Neuronal stem cell (in vitro differentiated cells): ENCODE measurements around the gene ZNF423.
A peak's percentile ranks its signal among the peaks of the same experiment; 100 is the strongest.

ENCODE experiments used
- DNase-seq: peaks from one replicate; pipeline ENCODE4 v3.0.0-alpha.2; 2013; ENCODE audit warnings: low spot score
- H2AFZ ChIP-seq: one replicate; pipeline ENCODE4 v1.6.1; 2013; ENCODE audit warnings: mild to moderate bottlenecking, low read length, inconsistent platforms
- H2AK5ac ChIP-seq: 2 replicates; pipeline ENCODE4 v1.6.1; 2013; ENCODE audit warnings: low read depth, mild to moderate bottlenecking, inconsistent platforms, low read length, moderate library complexity, mixed read lengths
- H2BK120ac ChIP-seq: 2 replicates; pipeline ENCODE4 v1.6.1; 2013; ENCODE audit warnings: low read depth, mild to moderate bottlenecking, inconsistent platforms, low read length, moderate library complexity, mixed read lengths
- H2BK12ac ChIP-seq: one replicate; pipeline ENCODE4 v1.6.1; 2013; ENCODE audit warnings: low read length, inconsistent platforms
- H2BK15ac ChIP-seq: 2 replicates; pipeline ENCODE4 v1.6.1; 2013; ENCODE audit warnings: mild to moderate bottlenecking, low read length, inconsistent platforms, mixed read lengths
- H2BK5ac ChIP-seq: one replicate; pipeline ENCODE4 v1.6.1; 2013; ENCODE audit warnings: inconsistent platforms, mild to moderate bottlenecking, low read length, moderate library complexity
- H3K14ac ChIP-seq: one replicate; pipeline ENCODE4 v1.6.1; 2013; ENCODE audit warnings: low read length, inconsistent platforms
- H3K18ac ChIP-seq: 2 replicates; pipeline ENCODE4 v1.6.1; 2013; ENCODE audit warnings: low read length, inconsistent platforms
- H3K23ac ChIP-seq: 2 replicates; pipeline ENCODE4 v1.6.1; 2013; ENCODE audit warnings: low read depth, mild to moderate bottlenecking, mixed read lengths, low read length, inconsistent platforms; ENCODE audit not compliant: poor library complexity
- H3K27ac ChIP-seq: replicated peaks from 3 replicates; pipeline ENCODE4 v1.5.1; 2013; ENCODE audit warnings: low read length, inconsistent platforms
- H3K27me3 ChIP-seq, 3 experiments: 2 replicates each; pipeline ENCODE4 v1.6.1; 2013; ENCODE audit warnings: low read length in 3 of 3, mild to moderate bottlenecking in 2 of 3, inconsistent platforms in 1 of 3, low read depth in 1 of 3, mixed read lengths in 1 of 3, moderate library complexity in 1 of 3; ENCODE audit not compliant: control insufficient read depth in 3 of 3, insufficient read depth in 3 of 3
- H3K36me3 ChIP-seq, 2 donors: replicated peaks in 1 of 2; 2 replicates each; pipeline ENCODE4 v1.6.1; 2013; ENCODE audit warnings: low read length in 2 of 2; ENCODE audit not compliant: control insufficient read depth in 2 of 2, insufficient read depth in 2 of 2
- H3K4ac ChIP-seq: 2 replicates; pipeline ENCODE4 v1.6.1; 2013; ENCODE audit warnings: inconsistent platforms, mild to moderate bottlenecking, low read length, moderate library complexity
- H3K4me1 ChIP-seq, 2 donors: 1 replicate in 1 of 2; 2 replicates in 1 of 2; pipeline ENCODE4 v1.6.1; 2013; ENCODE audit warnings: low read length in 2 of 2, low read depth in 1 of 2; ENCODE audit not compliant: control insufficient read depth in 2 of 2, insufficient read depth in 1 of 2
- H3K4me2 ChIP-seq: one replicate; pipeline ENCODE4 v1.6.1; 2013; ENCODE audit warnings: mild to moderate bottlenecking, low read length, inconsistent platforms; ENCODE audit not compliant: insufficient read depth, poor library complexity, severe bottlenecking
- H3K4me3 ChIP-seq, 2 donors: 2 replicates each; pipeline ENCODE4 v1.5.1; 2013; ENCODE audit warnings: low read length in 2 of 2, mild to moderate bottlenecking in 2 of 2, inconsistent platforms in 1 of 2, moderate library complexity in 1 of 2
- H3K79me1 ChIP-seq: one replicate; pipeline ENCODE4 v1.6.1; 2013; ENCODE audit warnings: low read depth, mild to moderate bottlenecking, inconsistent platforms, low read length, moderate library complexity
- H3K9ac ChIP-seq: one replicate; pipeline ENCODE4 v1.6.1; 2013; ENCODE audit warnings: mild to moderate bottlenecking, low read depth, low read length, inconsistent platforms; ENCODE audit not compliant: poor library complexity
- H3K9me3 ChIP-seq, 2 donors: replicated peaks in 1 of 2; 2 replicates each; pipeline versions ENCODE3 to v1.6.1; 2013; ENCODE audit warnings: low read length in 2 of 2, mild to moderate bottlenecking in 2 of 2, inconsistent platforms in 1 of 2, low read depth in 1 of 2, mixed read lengths in 1 of 2, moderate library complexity in 1 of 2; ENCODE audit not compliant: control insufficient read depth in 2 of 2, insufficient read depth in 1 of 2
- H4K8ac ChIP-seq: one replicate; pipeline ENCODE4 v1.6.1; 2013; ENCODE audit warnings: low read depth, mild to moderate bottlenecking, inconsistent platforms, low read length, moderate library complexity
- H4K91ac ChIP-seq: one replicate; pipeline ENCODE4 v1.6.1; 2013; ENCODE audit warnings: low read length, low read depth, mild to moderate bottlenecking, inconsistent platforms; ENCODE audit not compliant: poor library complexity
- WGBS, 2 donors: extraction: QIAGEN DNeasy Blood & Tissue Kit; methylation state at CpG; one replicate each; pipeline ENCODE4 v1.1.7; 2013; ENCODE audit warnings: missing lambda C conversion rate in 2 of 2, mixed read lengths in 1 of 2; ENCODE audit not compliant: insufficient read length in 2 of 2, insufficient replicate concordance in 1 of 2; ENCODE audit errors: extremely low coverage in 2 of 2; 5-methylcytosine and 5-hydroxymethylcytosine counted together

Gene ZNF423

GRCh38 chr16:49663081-49664065, 192.5 kb downstream of the ZNF423 start:
- H2BK120ac ChIP-seq, result no peak overlapping the region
- peak overlapping the region; percentile 61 for H2AK5ac ChIP-seq
- H3K9me3 ChIP-seq, result no peaks in the 10 kb centered on the region
- H3K4me1 ChIP-seq, result peaks cover 28 to 31% of the 10 kb centered on the region in 2 donors
- peak overlapping the region; percentile 32 for H3K23ac ChIP-seq
- H3K14ac ChIP-seq, result peak overlapping the region; percentile 1
- H2AFZ ChIP-seq, result no peak overlapping the region
- no peak overlapping the region for H2BK5ac ChIP-seq
- DNase-seq, result no peak
- H3K27me3 ChIP-seq, result no peaks in the 10 kb centered on the region
- peak overlapping the region; percentile 60 for H3K18ac ChIP-seq
- no peak overlapping the region for H3K27ac ChIP-seq
- no peak overlapping the region for H3K4me2 ChIP-seq
- WGBS, 2 donors, result no CpG with 5 or more reads among the region's 28 CpGs
- peaks cover 0 to 3% of the 10 kb centered on the region in 2 donors for H3K36me3 ChIP-seq
- peaks cover 5% of the 10 kb centered on the region for H3K79me1 ChIP-seq
- H3K4ac ChIP-seq, result no peak overlapping the region
- no peak overlapping the region for H4K8ac ChIP-seq
- no peak overlapping the region for H2BK12ac ChIP-seq
- H3K4me3 ChIP-seq, result no peak overlapping the region
- no peak overlapping the region for H3K9ac ChIP-seq
- no peak overlapping the region for H4K91ac ChIP-seq
- H2BK15ac ChIP-seq, result no peak overlapping the region

GRCh38 chr16:49662569-49662968, 193.3 kb downstream of the ZNF423 start:
- H3K79me1 ChIP-seq, result peaks cover 5% of the 10 kb centered on the region
- H4K8ac ChIP-seq, result no peak overlapping the region
- H3K27ac ChIP-seq, result no peak overlapping the region
- H3K4me3 ChIP-seq, result no peak overlapping the region
- H3K4me2 ChIP-seq, result no peak overlapping the region
- H3K27me3 ChIP-seq, result no peaks in the 10 kb centered on the region
- H3K4ac ChIP-seq, result no peak overlapping the region
- WGBS, 2 donors, result no CpG with 5 or more reads among the region's 4 CpGs
- peak overlapping the region; percentile 56 for H2BK15ac ChIP-seq
- H2BK12ac ChIP-seq, result no peak overlapping the region
- H3K9me3 ChIP-seq, result no peaks in the 10 kb centered on the region
- DNase-seq, result no peak
- H2BK5ac ChIP-seq, result no peak overlapping the region
- H3K18ac ChIP-seq, result peak overlapping the region; percentile 32
- no peak overlapping the region for H3K9ac ChIP-seq
- H3K4me1 ChIP-seq, result peaks cover 28 to 31% of the 10 kb centered on the region in 2 donors
- no peak overlapping the region for H4K91ac ChIP-seq
- no peaks in the 10 kb centered on the region for H3K36me3 ChIP-seq
- no peak overlapping the region for H2AFZ ChIP-seq
- peak overlapping the region; percentile 61 for H2AK5ac ChIP-seq
- H2BK120ac ChIP-seq, result no peak overlapping the region
- no peak overlapping the region for H3K23ac ChIP-seq
- no peak overlapping the region for H3K14ac ChIP-seq

GRCh38 chr16:49661465-49662187, 194.3 kb downstream of the ZNF423 start:
- no peaks in the 10 kb centered on the region for H3K9me3 ChIP-seq
- H3K36me3 ChIP-seq, result no peaks in the 10 kb centered on the region
- H2AK5ac ChIP-seq, result peak overlapping the region; percentile 5
- H2BK12ac ChIP-seq, result no peak overlapping the region
- peaks cover 5% of the 10 kb centered on the region for H3K79me1 ChIP-seq
- no peak overlapping the region for H3K23ac ChIP-seq
- H3K9ac ChIP-seq, result no peak overlapping the region
- H3K18ac ChIP-seq, result peak overlapping the region; percentile 21
- no peak overlapping the region for H3K27ac ChIP-seq
- H3K4me2 ChIP-seq, result no peak overlapping the region
- no peak overlapping the region for H4K91ac ChIP-seq
- peaks cover 22 to 28% of the 10 kb centered on the region in 2 donors for H3K4me1 ChIP-seq
- H2BK15ac ChIP-seq, result no peak overlapping the region
- H3K14ac ChIP-seq, result no peak overlapping the region
- H4K8ac ChIP-seq, result no peak overlapping the region
- H2AFZ ChIP-seq, result no peak overlapping the region
- no peak overlapping the region for H3K4ac ChIP-seq
- DNase-seq, result no peak
- H3K4me3 ChIP-seq, result no peak overlapping the region
- no peak overlapping the region for H2BK120ac ChIP-seq
- no peaks in the 10 kb centered on the region for H3K27me3 ChIP-seq
- H2BK5ac ChIP-seq, result no peak overlapping the region
- no CpG with 5 or more reads among the region's 16 CpGs for WGBS, 2 donors

GRCh38 chr16:49660626-49661025, 195.3 kb downstream of the ZNF423 start:
- Histone ChIP-seq H3K4me1 (peaks cover 12 to 20% of the 10 kb centered on the region in 2 donors), H3K18ac (no peak overlapping the region), H3K4me2 (no peak overlapping the region), H4K91ac (no peak overlapping the region), H2BK120ac (no peak overlapping the region), H3K9ac (no peak overlapping the region), H2AK5ac (no peak overlapping the region), H4K8ac (no peak overlapping the region), H3K27ac (no peak overlapping the region), H2BK5ac (no peak overlapping the region), H3K14ac (no peak overlapping the region), H2BK15ac (no peak overlapping the region), H3K79me1 (peaks cover 9% of the 10 kb centered on the region), H3K4ac (no peak overlapping the region), H2BK12ac (no peak overlapping the region), H3K36me3 (no peaks in the 10 kb centered on the region), H3K4me3 (no peak overlapping the region), H3K27me3 (no peaks in the 10 kb centered on the region), H2AFZ (no peak overlapping the region), H3K9me3 (no peaks in the 10 kb centered on the region), H3K23ac (no peak overlapping the region)
- no CpG with 5 or more reads among the region's 3 CpGs for WGBS, 2 donors
- DNase-seq, result no peak
